NT2/D1 (cell line): ENCODE results near the gene BCL2A1.

ENCODE experiments used
- SUZ12 ChIP-seq: IDR thresholded peaks from 2 replicates; pipeline ENCODE4 v1.6.1; 2011; ENCODE audit not compliant: insufficient read length, insufficient read depth; ENCODE audit errors: extremely low read depth
- YY1 ChIP-seq: IDR thresholded peaks from 2 replicates; pipeline ENCODE4 v1.6.1; 2011; ENCODE audit not compliant: insufficient read length, insufficient read depth

DNA sequence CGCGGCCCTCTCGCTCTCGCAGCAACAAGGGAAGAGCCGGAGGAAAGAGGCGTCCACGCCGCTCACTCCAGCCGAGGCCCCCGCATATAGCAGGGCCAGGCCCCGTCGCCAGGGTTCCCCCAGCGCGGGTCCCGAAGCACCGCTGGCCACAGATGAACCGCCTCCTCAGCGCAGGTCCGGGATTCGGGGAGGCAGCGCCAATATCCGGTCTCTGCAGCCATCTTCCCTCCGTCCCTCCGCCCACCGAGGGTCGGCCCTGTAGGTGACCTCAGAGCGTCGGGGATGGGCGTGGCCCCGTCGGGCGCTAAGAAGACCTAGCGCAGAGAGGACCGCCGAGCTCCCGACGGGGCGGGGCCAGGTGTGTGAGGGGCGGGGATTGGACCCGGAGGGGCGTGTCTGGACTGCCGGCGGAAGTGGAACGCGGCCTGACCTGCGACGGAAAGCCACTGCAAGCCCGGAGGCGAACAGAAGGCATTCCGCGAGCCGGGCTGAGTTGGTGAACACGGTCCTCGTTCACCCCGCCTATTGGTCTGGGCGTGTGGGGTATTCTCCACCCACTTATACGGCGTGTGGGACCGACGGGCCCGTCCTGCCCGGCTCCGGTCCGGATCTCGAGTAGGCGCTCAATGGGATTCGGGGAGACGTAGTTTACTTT is 47.4 kb downstream of the BCL2A1 start:
- TF ChIP-seq SUZ12 = no peak
- TF ChIP-seq YY1 = peak; percentile 42
